Stimulated activated CD4-positive, alpha-beta T cell treated with anti-CD3 and anti-CD28 coated beads, Interleukin-4, amount 100 ng/mL, for 24 hours (primary cell): ENCODE measurements around the gene CYTH3.
"Not testable (repeated sequence)": the region's sequence is repeated elsewhere in the genome, so short reads cannot be mapped to it uniquely, and the experiment has no call there.

Experiments used
- DNase-seq: peaks from one replicate; pipeline ENCODE4 v3.0.0-alpha.2; 2020

CYTH3 gene

GRCh38 chr7:6227294-6227846 is 45.1 kb downstream of the CYTH3 start:
- DNase-seq = no peak

GRCh38 chr7:6226194-6226799 is 46.1 kb downstream of the CYTH3 start:
- no peak for DNase-seq

- not testable (repeated sequence) for DNase-seq
Measured at GRCh38 chr7:6223411-6223810, 49.0 kb downstream of the CYTH3 start.

- DNase-seq = not testable (repeated sequence)
Measured at GRCh38 chr7:6223010-6223409, 49.4 kb downstream of the CYTH3 start.

GRCh38 chr7:6221340-6222319 is 50.8 kb downstream of the CYTH3 start:
- DNase-seq = peak; percentile 70

GRCh38 chr7:6218329-6218728 is 54.1 kb downstream of the CYTH3 start:
- no peak for DNase-seq

- no peak for DNase-seq
Measured at GRCh38 chr7:6212008-6212407, 60.4 kb downstream of the CYTH3 start.

GRCh38 chr7:6210621-6211372 is 61.6 kb downstream of the CYTH3 start:
- no peak for DNase-seq

- DNase-seq = no peak
Measured at GRCh38 chr7:6209340-6209739, 63.1 kb downstream of the CYTH3 start.

- DNase-seq = no peak
Measured at GRCh38 chr7:6208573-6209328, 63.7 kb downstream of the CYTH3 start.

GRCh38 chr7:6205971-6206660 is 66.3 kb downstream of the CYTH3 start:
- DNase-seq = no peak

- no peak for DNase-seq
Measured at GRCh38 chr7:6203381-6203780, 69.0 kb downstream of the CYTH3 start.

GRCh38 chr7:6202117-6202516 is 70.3 kb downstream of the CYTH3 start:
- DNase-seq = no peak

- DNase-seq = no peak
Measured at GRCh38 chr7:6200971-6201370, 71.5 kb downstream of the CYTH3 start.

- DNase-seq = no peak
Measured at GRCh38 chr7:6198689-6199595, 73.5 kb downstream of the CYTH3 start.

- no peak for DNase-seq
Measured at GRCh38 chr7:6197801-6198551, 74.4 kb downstream of the CYTH3 start.

GRCh38 chr7:6193709-6194108 is 78.7 kb downstream of the CYTH3 start:
- no peak for DNase-seq

- not testable (repeated sequence) for DNase-seq
Measured at GRCh38 chr7:6190563-6190962, 81.9 kb downstream of the CYTH3 start.

- DNase-seq = no peak
Measured at GRCh38 chr7:6188389-6188788, 84.0 kb downstream of the CYTH3 start.

- DNase-seq = no peak
Measured at GRCh38 chr7:6186577-6186976, 85.8 kb downstream of the CYTH3 start.
